A549 (cell line): ENCODE measurements around the gene NMT1. TPM values are rescaled to one million over a fixed set of nuclear protein-coding genes. Genes with fewer than 3 reads are reported as not detected.

Source experiments
- ATAC-seq, 2 experiments: fragments of 200-7000 bp in 1 of 2; fragments of >200 bp in 1 of 2; cut with Nextera tagmentation in 1 of 2; cut with Tn5 transposase in 1 of 2; 3 replicates each; pipeline versions ENCODE4 v1.8.0 to v1.9.1; 2018 to 2020; ENCODE audit warnings: mild to moderate bottlenecking in 1 of 2, moderate library complexity in 1 of 2
- CTCF ChIA-PET: fragments of 300-600 bp; sonication (Branson Sonifier 250); formaldehyde crosslinking; extraction: SDS; loops from one replicate; lab custom pipeline; 2021; ENCODE audit warnings: antibody characterized with exemption, inconsistent platforms; lab: Yijun Ruan, JAX
- POLR2A ChIA-PET: fragments of 350-600 bp; formaldehyde crosslinking; extraction: SDS; loops from one replicate; lab custom pipeline; 2021; ENCODE audit warnings: antibody characterized with exemption, inconsistent platforms; lab: Yijun Ruan, JAX
- DNase-seq, 2 experiments: peaks; one replicate each; pipeline versions ENCODE4 v3.0.0 to v3.0.0-alpha.2; 2011 to 2016; ENCODE audit warnings: low read depth in 1 of 2, low spot score in 1 of 2
- FAIRE-seq: peaks from 2 replicates; lab custom pipeline; 2011; peaks lifted over from hg19 to GRCh38; lab: Jason Lieb, UNC
- H3K27ac ChIP-seq, 2 experiments: fragments of >200 bp; sonication (Bioruptor Twin); formaldehyde crosslinking; 3 replicates each; pipeline ENCODE4 v1.5.1; 2016 to 2017
- H3K4me1 ChIP-seq: fragments of >200 bp; sonication (Bioruptor Twin); formaldehyde crosslinking; 3 replicates; pipeline ENCODE4 v1.6.1; 2016
- H3K4me2 ChIP-seq: fragments of >200 bp; sonication (Bioruptor Twin); formaldehyde crosslinking; 3 replicates; pipeline ENCODE4 v1.6.1; 2016
- H3K4me3 ChIP-seq: fragments of >200 bp; sonication (Bioruptor Twin); formaldehyde crosslinking; 3 replicates; pipeline ENCODE4 v1.5.1; 2016
- H3K9me3 ChIP-seq: fragments of >200 bp; sonication (Bioruptor Twin); formaldehyde crosslinking; 3 replicates; pipeline ENCODE4 v1.6.1; 2016
- BCL3 ChIP-seq: fragments of >200 bp; sonication (Bioruptor Twin); formaldehyde crosslinking; IDR thresholded peaks from 3 replicates; pipeline ENCODE4 v1.6.1; 2016
- BHLHE40 ChIP-seq: IDR thresholded peaks from 2 replicates; pipeline ENCODE4 v1.6.1; 2012; ENCODE audit warnings: low read depth, low read length, inconsistent platforms
- CBX8 ChIP-seq: fragments of 200-600 bp; sonication (generic); IDR thresholded peaks from 2 replicates; pipeline ENCODE4 v1.6.1; 2016
- CEBPB ChIP-seq, 2 experiments: fragments of >200 bp in 1 of 2; sonication (Bioruptor Twin) in 1 of 2; formaldehyde crosslinking in 1 of 2; IDR thresholded peaks; 2 replicates each; pipeline ENCODE4 v1.6.1; 2012 to 2016
- CHD2 ChIP-seq: fragments of 150-350 bp; IDR thresholded peaks from 2 replicates; pipeline ENCODE4 v1.6.1; 2014; ENCODE audit warnings: low read length; ENCODE audit not compliant: partially characterized antibody
- CHD4 ChIP-seq: fragments of 200-600 bp; sonication (generic); IDR thresholded peaks from 2 replicates; pipeline ENCODE4 v1.6.1; 2016; ENCODE audit warnings: antibody characterized with exemption, mild to moderate bottlenecking, borderline replicate concordance
- E2F6 ChIP-seq: IDR thresholded peaks from 2 replicates; pipeline ENCODE4 v1.6.1; 2012; ENCODE audit warnings: low read depth, borderline replicate concordance
- EHF ChIP-seq: fragments of 250-450 bp; sonication (Bioruptor Pico); IDR thresholded peaks from 2 replicates; pipeline ENCODE4 v1.5.0; 2020; ENCODE audit warnings: mild to moderate bottlenecking
- EP300 ChIP-seq, 2 experiments: fragments of >200 bp; sonication (Bioruptor Twin); formaldehyde crosslinking; IDR thresholded peaks; 2 replicates in 1 of 2; 3 replicates in 1 of 2; pipeline ENCODE4 v1.6.1; 2016 to 2017
- HDAC2 ChIP-seq: fragments of 200-600 bp; sonication (generic); IDR thresholded peaks from 2 replicates; pipeline ENCODE4 v1.6.1; 2016
- HES2 ChIP-seq: fragments of >200 bp; sonication (Bioruptor Twin); formaldehyde crosslinking; IDR thresholded peaks from 2 replicates; pipeline ENCODE4 v1.6.1; 2016
- HEYL ChIP-seq: fragments of 250-450 bp; sonication (Bioruptor Pico); IDR thresholded peaks from 2 replicates; pipeline ENCODE4 v1.8.0; 2021; ENCODE audit warnings: mild to moderate bottlenecking, moderate library complexity
- HMGXB4 ChIP-seq: fragments of 250-450 bp; sonication (Bioruptor Pico); IDR thresholded peaks from 2 replicates; pipeline ENCODE4 v1.5.0; 2021; ENCODE audit warnings: mild to moderate bottlenecking, moderate library complexity, borderline replicate concordance
- HOXB13 ChIP-seq: fragments of 250-450 bp; sonication (Bioruptor Pico); IDR thresholded peaks from 2 replicates; pipeline ENCODE4 v1.5.0; 2020; ENCODE audit warnings: low read depth, mild to moderate bottlenecking, moderate library complexity
- JUNB ChIP-seq: fragments of >200 bp; sonication (Bioruptor Twin); formaldehyde crosslinking; IDR thresholded peaks from 2 replicates; pipeline ENCODE4 v1.6.1; 2016
- KDM5A ChIP-seq: fragments of 200-600 bp; sonication (generic); IDR thresholded peaks from 2 replicates; pipeline ENCODE4 v1.6.1; 2016; ENCODE audit warnings: antibody characterized with exemption, mild to moderate bottlenecking
- MAFK ChIP-seq: fragments of 450-650 bp; IDR thresholded peaks from 2 replicates; pipeline ENCODE4 v1.6.1; 2014; ENCODE audit not compliant: partially characterized antibody
- MAX ChIP-seq: IDR thresholded peaks from 2 replicates; pipeline ENCODE4 v1.6.1; 2012
- MAZ ChIP-seq: fragments of 150-350 bp; IDR thresholded peaks from 2 replicates; pipeline ENCODE4 v1.6.1; 2014; ENCODE audit warnings: antibody characterized with exemption, low read depth, low read length, borderline replicate concordance
- MYC ChIP-seq: IDR thresholded peaks from 2 replicates; pipeline ENCODE4 v1.6.1; 2012; ENCODE audit warnings: mild to moderate bottlenecking, inconsistent platforms, low read length, improper control_type of control experiment, borderline replicate concordance
- NR3C1 ChIP-seq: fragments of >200 bp; sonication (Bioruptor Twin); formaldehyde crosslinking; IDR thresholded peaks from 3 replicates; pipeline ENCODE4 v1.6.1; 2017
- PBX3 ChIP-seq: IDR thresholded peaks from 2 replicates; pipeline ENCODE4 v1.6.1; 2012
- POLR2AphosphoS2 ChIP-seq: conservative IDR thresholded peaks from 2 replicates; pipeline ENCODE4 v1.6.1; 2012; ENCODE audit warnings: low read length, improper control_type of control experiment, inconsistent platforms
- RARB ChIP-seq: fragments of 250-450 bp; sonication (Bioruptor Pico); IDR thresholded peaks from 2 replicates; pipeline ENCODE4 v1.8.0; 2021; ENCODE audit warnings: mild to moderate bottlenecking, moderate library complexity
- RCOR1 ChIP-seq: fragments of 150-350 bp; IDR thresholded peaks from 2 replicates; pipeline ENCODE4 v1.6.1; 2014; ENCODE audit warnings: antibody characterized with exemption, low read length, low read depth
- RNF2 ChIP-seq: fragments of 200-600 bp; sonication (generic); IDR thresholded peaks from 2 replicates; pipeline ENCODE4 v1.6.1; 2016; ENCODE audit warnings: low read depth, mild to moderate bottlenecking, antibody characterized with exemption, moderate library complexity, borderline replicate concordance
- TP53 ChIP-seq: fragments of 250-450 bp; sonication (Bioruptor Pico); IDR thresholded peaks from 2 replicates; pipeline ENCODE4 v1.5.0; 2021; ENCODE audit warnings: mild to moderate bottlenecking, moderate library complexity
- ZC3H11A ChIP-seq: fragments of 450-650 bp; IDR thresholded peaks from 2 replicates; pipeline ENCODE4 v1.6.1; 2014; ENCODE audit warnings: antibody characterized with exemption, mild to moderate bottlenecking
- ZNF302 ChIP-seq: fragments of 250-450 bp; sonication (Bioruptor Pico); IDR thresholded peaks from 2 replicates; pipeline ENCODE4 v1.9.0; 2021; ENCODE audit warnings: inconsistent platforms, mild to moderate bottlenecking, moderate library complexity
- WGBS: methylation state at CpG from one replicate; pipeline ENCODE4 v1.1.6; 2017; ENCODE audit errors: missing lambda C conversion rate; 5-methylcytosine and 5-hydroxymethylcytosine counted together
- polyA plus RNA-seq, 4 experiments: library from polyadenylated mRNA; depleted of rRNA in 3 of 4; stranded (reverse); fragments of >200 nt; fragmentation: RNase III in 1 of 4; extraction: RNeasy Plus Mini Kit Qiagen cat#74134 plus additional on column Dnase treatment in 1 of 4; gene quantifications; 2 replicates in 3 of 4; 3 replicates in 1 of 4; pipeline ENCODE4 v1.2.3, GENCODE V29; 2011 to 2017

The NMT1 gene
- polyA plus RNA-seq, 2 of the 4 experiments (the other 2 are of a cell fraction): 82.9 to 270 TPM

- no peak for TF ChIP-seq NR3C1
- 0 out of 2 replicates have a peak, but pooled peaks have one; percentile 78 for TF ChIP-seq POLR2AphosphoS2
- TF ChIP-seq, all 56 proteins: peak for 1
- WGBS: 96% methylated on average over 9 of the region's 9 CpGs
- no peak for DNase-seq
- CTCF ChIA-PET: interaction anchor here (0.6 to 30.6 kb wide), 10 partner anchors 9 to 329 kb away, joined by 3 to 742 read pairs (median 6); partner anchors contain the start of genes ACBD4 and PLCD3
- Histone ChIP-seq H3K4me1 (peaks cover 7% of the 10 kb centered on the region; the same call in 2 of the 3 replicates), H3K4me2 (no peak overlapping the region), H3K9me3 (no peaks in the 10 kb centered on the region), H3K27ac (no peak overlapping the region), H3K4me3 (no peak overlapping the region)
- FAIRE-seq: no peak
- POLR2A ChIA-PET: no interaction called here
- ATAC-seq: no peak
Measured at GRCh38 chr17:45103269-45103795, 42.2 kb downstream of the NMT1 start.

GRCh38 chr17:45104029-45104428, 42.9 kb downstream of the NMT1 start:
- no peak overlapping the region for H3K4me3 ChIP-seq
- FAIRE-seq (no peak), ATAC-seq (no peak; a peak in 2 of 6 replicates), DNase-seq (no peak)
- no peaks in the 10 kb centered on the region for H3K9me3 ChIP-seq
- POLR2A ChIA-PET: no interaction called here
- WGBS: 86% methylated on average over 5 of the region's 8 CpGs
- TF ChIP-seq BCL3: no peak
- TF ChIP-seq MAZ: no peak
- no peak for TF ChIP-seq HDAC2
- no peak for TF ChIP-seq BHLHE40
- no peak for TF ChIP-seq RCOR1
- no peak for TF ChIP-seq PBX3
- TF ChIP-seq EP300 (IDR thresholded peaks at IDR 0.05): no peak
- no peak for TF ChIP-seq TP53 (CRISPR knock-in tag)
- no peak for TF ChIP-seq ZNF302
- no peak for TF ChIP-seq CHD2
- TF ChIP-seq RNF2: no peak
- TF ChIP-seq RARB (CRISPR knock-in tag): no peak
- no peak for TF ChIP-seq HES2
- TF ChIP-seq NR3C1: no peak
- TF ChIP-seq MAX: no peak
- no peak for TF ChIP-seq KDM5A
- TF ChIP-seq CHD4: no peak
- H3K4me1 ChIP-seq: no peaks in the 10 kb centered on the region
- H3K4me2 ChIP-seq: no peak overlapping the region
- CTCF ChIA-PET: interaction anchor here (0.8 to 30.6 kb wide), 12 partner anchors 9 to 329 kb away, joined by 3 to 742 read pairs (median 7); partner anchors contain the start of genes ACBD4 and PLCD3
- H3K27ac ChIP-seq: no peak overlapping the region

- FAIRE-seq: no peak
- Histone ChIP-seq H3K4me3 (no peak overlapping the region), H3K9me3 (no peaks in the 10 kb centered on the region), H3K4me2 (no peak overlapping the region), H3K4me1 (no peaks in the 10 kb centered on the region), H3K27ac (0 out of 6 replicates have a peak overlapping the region, but pooled peaks of 1 of the 2 experiments have one; percentile 6)
- WGBS: 92% methylated on average over 6 of the region's 6 CpGs
- ChIA-PET CTCF (interaction anchor here (0.6 to 30.6 kb wide), 15 partner anchors 10 to 330 kb away, joined by 3 to 742 read pairs (median 5); partner anchors contain the start of genes ACBD4 and PLCD3), POLR2A (no interaction called here)
- ATAC-seq: peak in 1 of 2 experiments; percentile 5; a peak in 3 of 6 replicates
- no peak for DNase-seq
- no peak for TF ChIP-seq CBX8
- no peak for TF ChIP-seq HMGXB4 (CRISPR knock-in tag)
- no peak for TF ChIP-seq HEYL (CRISPR knock-in tag)
- TF ChIP-seq HOXB13: no peak
- no peak for TF ChIP-seq JUNB
- TF ChIP-seq MAFK: no peak
- no peak for TF ChIP-seq MYC
- TF ChIP-seq E2F6: no peak
- no peak for TF ChIP-seq CEBPB (IDR thresholded peaks at IDR 0.05)
- TF ChIP-seq ZC3H11A: no peak
- TF ChIP-seq MAX: no peak
- TF ChIP-seq EHF: no peak
Measured at GRCh38 chr17:45104497-45104896, 43.4 kb downstream of the NMT1 start.
